NT2/D1 (cell line): ENCODE measurements around the gene ARHGEF37.
"Not testable (repeated sequence)": the region's sequence is repeated elsewhere in the genome, so short reads cannot be mapped to it uniquely, and the experiment has no call there.

Source experiments
- DNase-seq: peaks from one replicate; pipeline ENCODE4 v3.0.0-alpha.2; 2011; ENCODE audit warnings: low read depth, low spot score
- H3K27me3 ChIP-seq: 2 replicates; pipeline ENCODE4 v1.6.0; 2011; ENCODE audit warnings: mild to moderate bottlenecking; ENCODE audit not compliant: insufficient read length, insufficient read depth
- H3K36me3 ChIP-seq: 2 replicates; pipeline ENCODE4 v1.6.1; 2011; ENCODE audit warnings: mild to moderate bottlenecking, low read length, mixed read lengths; ENCODE audit not compliant: insufficient read depth, insufficient read length
- H3K4me1 ChIP-seq: 2 replicates; pipeline ENCODE4 v1.5.1; 2011; ENCODE audit not compliant: insufficient read depth, insufficient read length
- H3K4me3 ChIP-seq: 2 replicates; pipeline ENCODE4 v1.5.1; 2011; ENCODE audit warnings: low read depth; ENCODE audit not compliant: insufficient read length
- H3K9ac ChIP-seq: 2 replicates; pipeline ENCODE4 v1.6.0; 2011; ENCODE audit warnings: low read depth; ENCODE audit not compliant: insufficient read length
- H3K9me3 ChIP-seq: 2 replicates; pipeline ENCODE4 v1.5.1; 2011; ENCODE audit warnings: mild to moderate bottlenecking, low read length; ENCODE audit not compliant: insufficient read depth
- SUZ12 ChIP-seq: IDR thresholded peaks from 2 replicates; pipeline ENCODE4 v1.6.1; 2011; ENCODE audit not compliant: insufficient read length, insufficient read depth; ENCODE audit errors: extremely low read depth
- YY1 ChIP-seq: IDR thresholded peaks from 2 replicates; pipeline ENCODE4 v1.6.1; 2011; ENCODE audit not compliant: insufficient read length, insufficient read depth
- ZNF274 ChIP-seq: IDR thresholded peaks from 2 replicates; pipeline ENCODE4 v1.6.1; 2011; ENCODE audit warnings: mild to moderate bottlenecking, low read depth, low read length

Gene ARHGEF37

DNA sequence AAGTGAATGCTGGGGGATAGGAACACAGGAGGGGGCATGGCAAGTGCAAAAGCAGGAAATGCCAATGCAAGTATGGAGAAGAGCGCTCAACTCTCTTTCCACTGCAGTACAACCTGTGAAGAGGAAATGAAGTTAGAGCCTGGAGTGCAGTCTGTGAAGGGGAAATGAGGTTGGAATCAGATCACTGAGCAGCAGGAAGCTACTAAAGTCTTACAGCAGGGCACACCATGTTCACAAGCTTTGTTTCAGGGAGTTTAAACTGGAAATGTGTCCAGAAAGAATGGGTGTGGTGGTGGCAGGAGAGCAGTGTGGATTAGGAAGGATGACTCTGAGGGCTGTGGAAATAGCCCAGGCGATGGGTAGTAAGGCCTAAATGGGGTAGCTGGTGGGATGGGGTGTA, 15.4 kb downstream of the ARHGEF37 start:
- H3K27me3 ChIP-seq, result no peaks in the 10 kb centered on the region
- H3K4me1 ChIP-seq, result no peaks in the 10 kb centered on the region
- H3K9me3 ChIP-seq, result no peaks in the 10 kb centered on the region
- H3K36me3 ChIP-seq, result no peaks in the 10 kb centered on the region
- H3K9ac ChIP-seq, result no peak overlapping the region
- no peak overlapping the region for H3K4me3 ChIP-seq
- TF ChIP-seq ZNF274 (no peak), SUZ12 (no peak), YY1 (no peak)
- no peak for DNase-seq

DNA sequence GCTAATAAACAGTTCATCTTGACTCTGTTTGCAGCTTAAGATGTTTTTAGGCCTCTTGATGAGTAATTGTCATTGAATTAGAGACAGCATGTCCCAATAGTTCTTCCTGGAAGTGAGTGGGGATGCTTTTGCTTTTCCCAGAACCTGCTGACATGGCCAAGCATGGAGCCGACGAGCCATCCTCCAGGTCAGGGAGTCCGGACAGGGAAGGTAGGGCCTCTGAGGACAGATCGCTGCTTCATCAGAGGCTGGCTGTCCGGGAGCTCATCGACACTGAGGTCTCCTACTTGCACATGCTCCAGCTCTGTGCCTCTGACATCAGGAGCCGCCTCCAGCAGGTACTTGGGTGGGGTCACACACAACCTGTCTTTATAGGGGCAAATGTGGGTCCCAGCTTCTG, 16.3 kb downstream of the ARHGEF37 start:
- Histone ChIP-seq H3K9ac (no peak overlapping the region), H3K4me3 (no peak overlapping the region), H3K27me3 (no peaks in the 10 kb centered on the region), H3K4me1 (no peaks in the 10 kb centered on the region), H3K36me3 (no peaks in the 10 kb centered on the region), H3K9me3 (no peaks in the 10 kb centered on the region)
- TF ChIP-seq YY1 (no peak), SUZ12 (no peak)
- no peak for DNase-seq

DNA sequence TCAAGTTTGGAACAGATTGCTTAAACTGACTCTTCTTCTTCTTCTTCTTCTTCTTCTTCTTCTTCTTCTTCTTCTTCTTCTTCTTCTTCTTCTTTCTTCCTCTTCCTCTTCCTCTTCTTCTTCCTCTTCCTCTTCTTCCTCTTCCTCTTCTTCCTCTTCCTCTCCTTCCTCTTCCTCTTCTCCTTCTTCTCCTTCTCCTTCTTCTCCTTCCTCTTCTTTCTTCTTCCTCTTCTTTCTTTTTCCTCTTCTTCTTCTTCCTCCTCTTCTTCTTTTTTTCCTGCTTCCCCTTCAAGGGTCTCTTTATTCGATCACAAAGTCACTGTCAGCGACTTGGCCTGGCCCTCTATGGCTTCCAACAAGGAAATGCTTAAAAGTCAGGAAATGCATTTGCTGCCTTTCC, 16.9 kb downstream of the ARHGEF37 start:
- H3K36me3 ChIP-seq, DNase-seq, H3K9ac ChIP-seq, H3K4me1 ChIP-seq, H3K4me3 ChIP-seq, H3K27me3 ChIP-seq, H3K9me3 ChIP-seq: not testable (repeated sequence)

DNA sequence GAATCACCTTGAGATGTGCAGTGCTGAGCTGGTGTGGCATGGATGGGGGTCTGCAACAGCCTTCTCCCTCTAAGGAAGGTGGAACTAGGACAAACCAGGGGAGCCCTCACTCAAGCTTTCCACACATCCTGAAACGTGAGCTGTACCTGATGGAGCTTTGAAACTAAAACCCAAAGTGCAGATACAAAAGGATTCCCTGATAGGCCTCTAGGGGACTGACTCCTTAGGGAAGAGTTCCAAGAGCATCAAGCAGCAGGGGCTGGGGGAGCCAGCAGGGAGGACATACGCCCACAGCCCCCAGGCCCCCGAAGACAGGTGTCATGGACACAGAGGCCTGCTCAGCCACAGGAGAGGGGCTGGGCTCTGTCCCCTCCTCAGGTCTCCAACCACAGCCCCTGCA, 17.7 kb downstream of the ARHGEF37 start:
- Histone ChIP-seq H3K36me3 (no peaks in the 10 kb centered on the region), H3K9me3 (no peaks in the 10 kb centered on the region), H3K9ac (no peak overlapping the region), H3K27me3 (no peaks in the 10 kb centered on the region), H3K4me3 (no peak overlapping the region), H3K4me1 (no peaks in the 10 kb centered on the region)
- DNase-seq, result no peak
- TF ChIP-seq YY1 (no peak), SUZ12 (no peak), ZNF274 (no peak)

DNA sequence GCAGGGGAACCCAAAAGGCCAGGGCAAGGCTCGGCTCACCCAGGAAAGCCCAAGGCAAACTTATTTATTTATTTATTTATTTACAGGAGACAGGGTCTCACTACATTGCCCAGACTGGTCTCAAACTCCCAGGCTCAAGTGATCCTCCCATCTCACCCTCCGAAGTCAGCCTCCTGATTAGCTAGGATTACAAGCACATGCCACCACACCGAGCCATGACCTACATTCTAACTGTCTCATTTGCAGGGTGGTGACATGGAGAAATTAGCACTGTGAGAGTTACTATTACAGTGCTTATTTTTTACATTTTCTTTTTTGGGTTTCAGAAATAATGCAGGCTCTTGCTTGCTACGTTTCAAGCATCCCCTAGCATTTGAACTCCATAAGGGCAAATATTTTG, 18.1 kb downstream of the ARHGEF37 start:
- no peak for TF ChIP-seq SUZ12
- TF ChIP-seq YY1, result no peak
- no peak for TF ChIP-seq ZNF274
- H3K36me3 ChIP-seq, result no peaks in the 10 kb centered on the region

DNA sequence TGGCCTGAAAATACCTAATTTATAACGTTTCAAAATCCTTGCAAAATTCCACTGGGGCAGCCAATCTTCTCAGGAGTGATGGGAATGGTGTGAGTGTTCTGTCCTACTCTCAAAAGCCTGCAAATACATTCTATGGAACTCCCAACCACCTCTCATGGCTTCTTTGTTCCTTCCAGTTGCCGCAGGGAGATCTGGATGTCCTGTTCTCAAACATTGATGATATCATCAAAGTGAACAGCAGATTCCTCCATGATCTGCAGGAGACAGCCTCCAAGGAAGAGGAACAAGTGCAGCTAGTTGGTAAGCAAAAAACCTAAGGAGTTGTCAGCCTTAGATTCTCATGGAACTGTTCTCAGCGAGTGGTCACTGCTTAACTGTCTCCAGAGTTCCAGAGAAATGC, 19.6 kb downstream of the ARHGEF37 start:
- Histone ChIP-seq H3K4me1 (no peaks in the 10 kb centered on the region), H3K9me3 (no peaks in the 10 kb centered on the region), H3K27me3 (no peaks in the 10 kb centered on the region), H3K9ac (no peak overlapping the region), H3K36me3 (no peaks in the 10 kb centered on the region), H3K4me3 (no peak overlapping the region)
- no peak for DNase-seq
- TF ChIP-seq YY1, result no peak

More for the DNA sequence above, 18.1 kb downstream of the ARHGEF37 start:
- Histone ChIP-seq H3K9me3 (no peaks in the 10 kb centered on the region), H3K4me3 (no peak overlapping the region), H3K4me1 (no peaks in the 10 kb centered on the region), H3K27me3 (no peaks in the 10 kb centered on the region), H3K9ac (no peak overlapping the region)
- DNase-seq, result no peak

DNA sequence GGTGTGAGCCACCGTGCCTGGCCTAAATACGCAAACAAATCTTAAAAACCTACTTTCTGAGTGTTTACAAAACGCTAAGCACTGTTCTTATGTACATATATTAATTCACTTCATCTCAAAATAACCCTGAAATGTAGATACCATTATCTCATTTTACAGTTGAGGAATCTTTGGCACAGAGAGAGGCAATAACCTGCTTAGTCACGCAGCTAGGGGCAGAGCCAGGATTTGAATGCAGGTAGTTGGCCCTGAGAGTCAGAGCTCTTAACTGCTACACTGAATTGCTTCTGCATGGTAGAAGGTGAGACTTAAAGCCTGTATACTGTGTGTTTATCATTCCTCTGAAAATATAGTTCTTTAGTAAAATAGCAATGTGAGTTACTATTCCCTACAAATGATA, 21.9 kb downstream of the ARHGEF37 start:
- no peaks in the 10 kb centered on the region for H3K27me3 ChIP-seq
- no peaks in the 10 kb centered on the region for H3K4me1 ChIP-seq
- no peak overlapping the region for H3K9ac ChIP-seq
- H3K4me3 ChIP-seq, result no peak overlapping the region
- no peak for DNase-seq
- no peaks in the 10 kb centered on the region for H3K9me3 ChIP-seq
- TF ChIP-seq ZNF274 (no peak), SUZ12 (no peak), YY1 (no peak)
- no peaks in the 10 kb centered on the region for H3K36me3 ChIP-seq

DNA sequence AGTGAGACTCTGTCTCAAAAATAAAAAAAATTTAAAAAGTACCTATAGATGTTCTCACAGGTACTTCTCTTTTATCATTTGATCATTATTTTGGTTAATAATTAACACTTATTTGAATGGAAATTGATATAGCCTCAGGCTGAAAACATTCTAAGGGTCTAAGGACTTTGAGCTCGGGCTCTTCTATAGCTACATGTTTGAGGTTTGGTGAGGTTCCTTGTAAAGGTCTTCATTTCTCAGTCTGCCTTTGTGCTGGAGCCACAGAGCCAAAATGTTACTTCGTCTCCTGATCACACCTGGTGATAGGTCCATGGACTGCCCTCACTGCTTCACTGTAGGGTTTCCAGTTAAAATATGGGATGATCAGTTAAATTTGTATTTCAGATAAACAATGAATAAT, 22.6 kb downstream of the ARHGEF37 start:
- H3K9ac ChIP-seq, result no peak overlapping the region
- no peak for TF ChIP-seq YY1
- TF ChIP-seq ZNF274, result no peak

More for the DNA sequence above, 22.6 kb downstream of the ARHGEF37 start:
- H3K4me3 ChIP-seq, result no peak overlapping the region
- H3K4me1 ChIP-seq, result no peaks in the 10 kb centered on the region
- H3K9me3 ChIP-seq, result no peaks in the 10 kb centered on the region
- no peaks in the 10 kb centered on the region for H3K36me3 ChIP-seq
- H3K27me3 ChIP-seq, result no peaks in the 10 kb centered on the region
- DNase-seq, result no peak
